ENCODE data around the gene EDIL3. TPM values are rescaled to one million over a fixed set of nuclear protein-coding genes. Genes with fewer than 3 reads are reported as not detected.

The EDIL3 gene
- total and polyA plus RNA-seq, 9 of the 15 experiments (the other 6 are each of a cell fraction or from before 2014, with no cell fraction given), result 0.09 TPM; not detected in 8

DNA sequence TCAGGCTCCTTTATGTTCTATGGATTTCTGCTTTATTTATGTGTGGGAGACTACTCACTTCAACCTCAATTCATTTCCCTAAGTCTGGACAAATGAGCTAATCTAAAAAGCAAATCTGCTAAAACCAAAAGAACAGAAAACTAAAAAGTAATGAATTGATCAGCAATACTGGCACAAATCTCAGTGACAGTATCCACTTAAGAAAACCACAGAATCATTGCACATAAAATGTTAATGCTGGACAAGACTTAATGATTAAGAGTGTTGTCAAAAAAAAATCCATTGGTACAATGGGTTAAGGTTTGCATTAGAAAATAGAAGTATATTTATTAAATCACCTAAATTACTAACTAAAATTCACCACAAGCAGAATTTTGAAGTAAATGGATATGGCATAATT is 147.6 kb downstream of the EDIL3 start (continued):
- TF ChIP-seq, protein P1, sequence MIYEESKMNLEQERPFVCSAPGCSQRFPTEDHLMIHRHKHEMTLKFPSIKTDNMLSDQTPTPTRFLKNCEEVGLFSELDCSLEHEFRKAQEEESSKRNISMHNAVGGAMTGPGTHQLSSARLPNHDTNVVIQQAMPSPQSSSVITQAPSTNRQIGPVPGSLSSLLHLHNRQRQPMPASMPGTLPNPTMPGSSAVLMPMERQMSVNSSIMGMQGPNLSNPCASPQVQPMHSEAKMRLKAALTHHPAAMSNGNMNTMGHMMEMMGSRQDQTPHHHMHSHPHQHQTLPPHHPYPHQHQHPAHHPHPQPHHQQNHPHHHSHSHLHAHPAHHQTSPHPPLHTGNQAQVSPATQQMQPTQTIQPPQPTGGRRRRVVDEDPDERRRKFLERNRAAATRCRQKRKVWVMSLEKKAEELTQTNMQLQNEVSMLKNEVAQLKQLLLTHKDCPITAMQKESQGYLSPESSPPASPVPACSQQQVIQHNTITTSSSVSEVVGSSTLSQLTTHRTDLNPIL (CRISPR knock-in tag; IDR thresholded peaks at IDR 0.05), result no peak
- no peak for TF ChIP-seq SREBF1 (IDR thresholded peaks at IDR 0.05; ENCODE audit: borderline replicate concordance, low read depth, low read length)
- TF ChIP-seq MAZ (CRISPR knock-in tag; conservative IDR thresholded peaks at IDR 0.05 in 1 of 2, IDR thresholded peaks at IDR 0.05 in 1 of 2), result no peak

DNA sequence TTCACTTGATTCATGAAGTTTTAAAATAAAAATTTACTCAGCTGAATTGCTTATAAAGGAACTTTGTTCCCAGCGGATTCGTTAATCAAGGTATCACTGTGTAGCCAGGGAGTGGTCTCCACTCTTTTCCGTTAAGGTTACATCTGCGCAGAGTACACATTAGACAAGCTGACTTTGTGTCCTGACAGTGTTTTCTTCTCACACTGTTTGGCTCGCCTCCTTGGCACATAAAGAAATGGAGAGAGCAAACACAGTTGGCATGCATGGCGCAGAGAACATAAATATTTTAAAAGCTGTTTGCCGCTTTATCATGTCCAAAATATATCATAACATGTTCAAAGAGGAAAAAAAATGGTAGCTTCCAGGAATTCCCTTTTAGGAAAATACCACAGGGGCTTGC is 153.2 kb downstream of the EDIL3 start:
- Histone ChIP-seq H3K9me3 (replicated peaks; ENCODE audit: control insufficient read depth, insufficient read depth, low read depth, low read length) (no peaks in the 10 kb centered on the region), H3K4me3 (no peak overlapping the region), H2AFZ (ENCODE audit: low read depth, low read length) (no peak overlapping the region), H3K9me1 (ENCODE audit: control insufficient read depth, insufficient read depth, low read length) (no peaks in the 10 kb centered on the region), H3K4me2 (ENCODE audit: insufficient read depth, low read length) (no peak overlapping the region), H3K27ac (ENCODE audit: extremely low read depth, low read depth, low read length) (no peak overlapping the region), H3K9ac (ENCODE audit: insufficient read depth in 1 of 2, low read depth in 2 of 2, low read length in 2 of 2) (no peak overlapping the region), H3K79me2 (ENCODE audit: control insufficient read depth, insufficient read depth, low read length) (no peaks in the 10 kb centered on the region), H3K4me1 (replicated peaks in 1 of 2; ENCODE audit: control insufficient read depth in 2 of 2, insufficient read depth in 2 of 2, low read length in 2 of 2) (no peaks in the 10 kb centered on the region), H3K27me3 (ENCODE audit: control insufficient read depth in 2 of 2, insufficient read depth in 2 of 2, low read length in 2 of 2) (no peaks in the 10 kb centered on the region), H3K36me3 (ENCODE audit: control insufficient read depth, insufficient read depth, low read length) (no peaks in the 10 kb centered on the region), H4K20me1 (replicated peaks; ENCODE audit: control insufficient read depth, insufficient read depth, low read length) (no peaks in the 10 kb centered on the region)
- ChIA-PET POLR2A (no interaction called here), CTCF (ENCODE audit: low intra/inter-chr PET ratio) (no interaction called here)
- BruUV-seq (replicated peaks), result no TSS peak
- intact Hi-C loops (cut with micrococcal nuclease), result no loop called here
- DNase-seq (ENCODE audit: extremely low read depth in 1 of 4, low spot score in 3 of 4), result no peak
- FAIRE-seq, result no peak
- in situ Hi-C loops (cut with MboI), result no loop called here
- WGBS (ENCODE audit: insufficient coverage, low coverage, missing lambda C conversion rate), result under 1% methylated on average over 7 of the region's 7 CpGs
- TF ChIP-seq LEF1 (IDR thresholded peaks at IDR 0.05), result no peak
- no peak for TF ChIP-seq SIRT6 (IDR thresholded peaks at IDR 0.05; ENCODE audit: low read depth, low read length)
- no peak for TF ChIP-seq LARP7 (IDR thresholded peaks at IDR 0.05)
- TF ChIP-seq TAF7 (tag; IDR thresholded peaks at IDR 0.05), result no peak
- TF ChIP-seq, protein P2, sequence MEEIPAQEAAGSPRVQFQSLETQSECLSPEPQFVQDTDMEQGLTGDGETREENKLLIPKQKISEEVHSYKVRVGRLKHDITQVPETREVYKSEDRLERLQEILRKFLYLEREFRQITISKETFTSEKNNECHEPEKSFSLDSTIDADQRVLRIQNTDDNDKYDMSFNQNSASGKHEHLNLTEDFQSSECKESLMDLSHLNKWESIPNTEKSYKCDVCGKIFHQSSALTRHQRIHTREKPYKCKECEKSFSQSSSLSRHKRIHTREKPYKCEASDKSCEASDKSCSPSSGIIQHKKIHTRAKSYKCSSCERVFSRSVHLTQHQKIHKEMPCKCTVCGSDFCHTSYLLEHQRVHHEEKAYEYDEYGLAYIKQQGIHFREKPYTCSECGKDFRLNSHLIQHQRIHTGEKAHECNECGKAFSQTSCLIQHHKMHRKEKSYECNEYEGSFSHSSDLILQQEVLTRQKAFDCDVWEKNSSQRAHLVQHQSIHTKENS (CRISPR knock-in tag; IDR thresholded peaks at IDR 0.05), result no peak
- TF ChIP-seq KLF6 (CRISPR knock-in tag; IDR thresholded peaks at IDR 0.05; ENCODE audit: borderline replicate concordance), result no peak
- no peak for ATAC-seq

Measured in K562 (cell line).